HEK293T (cell line): ENCODE data around the gene FRS2.

Source experiments
- CTCF ChIA-PET: fragments of 350-600 bp; formaldehyde crosslinking; extraction: SDS; loops from one replicate; lab custom pipeline; 2021; ENCODE audit warnings: antibody characterized with exemption, inconsistent platforms; lab: Yijun Ruan, JAX
- POLR2A ChIA-PET: fragments of 350-600 bp; formaldehyde crosslinking; extraction: SDS; loops from one replicate; lab custom pipeline; 2020; ENCODE audit warnings: antibody characterized with exemption, inconsistent platforms; lab: Yijun Ruan, JAX
- DNase-seq: peaks from one replicate; pipeline ENCODE4 v3.0.0; 2012; ENCODE audit warnings: mixed read lengths; ENCODE audit errors: extremely low spot score
- ARNT ChIP-seq: fragments of 450-650 bp; IDR thresholded peaks from 2 replicates; pipeline ENCODE4 v1.6.1; 2017; ENCODE audit warnings: mild to moderate bottlenecking
- BHLHE40 ChIP-seq: fragments of 450-650 bp; IDR thresholded peaks from 2 replicates; pipeline ENCODE4 v1.6.1; 2016; ENCODE audit warnings: mild to moderate bottlenecking, moderate library complexity, borderline replicate concordance
- CTBP1 ChIP-seq: fragments of 450-650 bp; IDR thresholded peaks from 2 replicates; pipeline ENCODE4 v1.6.1; 2016; ENCODE audit warnings: borderline replicate concordance
- ELF4 ChIP-seq: fragments of 450-650 bp; IDR thresholded peaks from 2 replicates; pipeline ENCODE4 v1.6.1; 2017; ENCODE audit warnings: antibody characterized with exemption
- FOXA1 ChIP-seq: fragments of 450-650 bp; IDR thresholded peaks from 2 replicates; pipeline ENCODE4 v1.6.1; 2016; ENCODE audit warnings: mild to moderate bottlenecking
- FOXK2 ChIP-seq: fragments of 450-650 bp; IDR thresholded peaks from 2 replicates; pipeline ENCODE4 v1.6.1; 2016; ENCODE audit warnings: mild to moderate bottlenecking
- FOXM1 ChIP-seq: fragments of 450-650 bp; IDR thresholded peaks from 2 replicates; pipeline ENCODE4 v1.6.1; 2017; ENCODE audit warnings: mild to moderate bottlenecking, borderline replicate concordance
- HDGF ChIP-seq: fragments of 450-650 bp; IDR thresholded peaks from 2 replicates; pipeline ENCODE4 v1.6.1; 2017; ENCODE audit warnings: antibody characterized with exemption, borderline replicate concordance
- L3MBTL2 ChIP-seq: fragments of 450-650 bp; conservative IDR thresholded peaks from 2 replicates; pipeline ENCODE4 v1.6.1; 2016; ENCODE audit warnings: mild to moderate bottlenecking
- LEF1 ChIP-seq: fragments of 450-650 bp; IDR thresholded peaks from 2 replicates; pipeline ENCODE4 v1.6.1; 2017; ENCODE audit warnings: mild to moderate bottlenecking, borderline replicate concordance
- NFRKB ChIP-seq: fragments of 450-650 bp; IDR thresholded peaks from 2 replicates; pipeline ENCODE4 v1.6.1; 2016; ENCODE audit warnings: mild to moderate bottlenecking, moderate library complexity
- PKNOX1 ChIP-seq: fragments of 450-650 bp; IDR thresholded peaks from 2 replicates; pipeline ENCODE4 v1.6.1; 2016
- SP1 ChIP-seq: fragments of 450-650 bp; IDR thresholded peaks from 2 replicates; pipeline ENCODE4 v1.6.1; 2017
- SUZ12 ChIP-seq: fragments of 450-650 bp; IDR thresholded peaks from 2 replicates; pipeline ENCODE4 v1.6.1; 2016; ENCODE audit warnings: mild to moderate bottlenecking
- TARDBP ChIP-seq: fragments of 450-650 bp; IDR thresholded peaks from 2 replicates; pipeline ENCODE4 v1.6.1; 2016
- ZNF384 ChIP-seq: fragments of 450-650 bp; IDR thresholded peaks from 2 replicates; pipeline ENCODE4 v1.6.1; 2016

The FRS2 gene

GRCh38 chr12:69620921-69621320 is 150.7 kb downstream of the FRS2 start:
- CTCF ChIA-PET, result no interaction called here
- no peak for TF ChIP-seq BHLHE40
- no peak for TF ChIP-seq NFRKB
- no peak for TF ChIP-seq FOXM1
- no peak for TF ChIP-seq FOXA1
- no peak for TF ChIP-seq ZNF384
- TF ChIP-seq SUZ12, result no peak
- no peak for TF ChIP-seq L3MBTL2
- TF ChIP-seq TARDBP, result no peak
- TF ChIP-seq ARNT, result no peak
- TF ChIP-seq HDGF, result no peak
- no peak for TF ChIP-seq LEF1
- no peak for TF ChIP-seq SP1
- POLR2A ChIA-PET, result no interaction called here
- DNase-seq, result no peak

DNA sequence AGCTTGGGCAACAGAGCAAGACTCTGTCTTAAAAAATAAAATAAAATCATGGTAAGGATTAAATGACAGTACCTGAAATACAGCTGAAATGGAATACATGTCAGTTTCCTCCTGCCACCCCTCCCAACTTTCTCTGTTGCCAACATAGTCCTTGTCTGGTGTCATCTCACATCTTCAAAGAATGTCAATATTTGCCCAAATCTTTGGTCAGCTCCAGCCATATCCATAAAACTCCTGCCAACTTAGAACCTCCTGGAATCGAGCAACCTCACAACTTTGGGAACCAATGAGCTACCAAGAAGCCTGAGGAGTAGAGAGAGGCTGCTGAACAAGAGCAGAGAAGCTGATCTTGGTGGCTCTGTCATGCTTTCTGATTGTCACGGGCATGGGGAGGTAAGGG is 151.4 kb downstream of the FRS2 start:
- CTCF ChIA-PET, result no interaction called here
- POLR2A ChIA-PET, result no interaction called here
- TF ChIP-seq BHLHE40 (no peak), ARNT (no peak), HDGF (no peak), TARDBP (no peak), CTBP1 (no peak), PKNOX1 (no peak), ELF4 (no peak), FOXK2 (no peak), FOXM1 (no peak)
- no peak for DNase-seq

DNA sequence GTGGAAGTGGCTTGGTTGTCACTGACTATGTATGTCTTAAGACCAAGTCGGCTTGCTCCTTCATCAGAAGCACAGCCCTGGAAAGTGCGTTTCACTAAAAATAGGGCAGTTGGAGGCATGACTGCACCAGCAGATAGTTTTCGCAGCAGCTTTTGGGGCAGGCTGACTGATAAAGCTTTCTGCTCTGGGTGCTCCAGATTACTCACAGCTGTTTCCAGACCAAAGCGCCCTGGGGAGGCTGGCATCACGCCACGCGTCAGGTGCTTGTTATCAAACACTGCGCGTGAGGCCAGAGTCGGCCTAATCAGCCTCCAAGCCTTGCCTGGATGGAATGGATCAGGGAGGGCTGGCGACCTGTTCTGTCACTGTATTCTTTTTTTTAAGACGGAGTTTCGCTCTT is 153.8 kb downstream of the FRS2 start:
- CTCF ChIA-PET, result no interaction called here

GRCh38 chr12:69627501-69627900 is 157.3 kb downstream of the FRS2 start:
- TF ChIP-seq ELF4, result no peak
- TF ChIP-seq CTBP1, result no peak
- TF ChIP-seq FOXK2, result no peak
- no peak for TF ChIP-seq SP1
- no peak for TF ChIP-seq ARNT
- TF ChIP-seq SUZ12, result no peak
- no peak for TF ChIP-seq ZNF384
- TF ChIP-seq BHLHE40, result no peak
- TF ChIP-seq PKNOX1, result no peak
- TF ChIP-seq LEF1, result no peak
- TF ChIP-seq HDGF, result no peak
- no peak for TF ChIP-seq L3MBTL2
- ChIA-PET CTCF (interaction anchor here (1.8 kb wide), 1 partner anchor 12 kb away, joined by 9 read pairs; no protein-coding TSS in a partner anchor), POLR2A (no interaction called here)
- no peak for DNase-seq

More for the DNA sequence above, 153.8 kb downstream of the FRS2 start:
- TF ChIP-seq FOXA1, result no peak
- TF ChIP-seq FOXM1, result no peak
- TF ChIP-seq NFRKB, result no peak
- TF ChIP-seq HDGF, result no peak
- TF ChIP-seq SP1, result no peak
- TF ChIP-seq ARNT, result no peak
- no peak for TF ChIP-seq ZNF384
- no peak for TF ChIP-seq ELF4
- DNase-seq, result no peak
- POLR2A ChIA-PET, result no interaction called here
